ENCODE data around the gene EGFR.

GRCh38 chr7:55147101-55147500, 128.3 kb downstream of the EGFR start:
- TF ChIP-seq CTCF (conservative IDR thresholded peaks at IDR 0.05) (no peak), ZFX (IDR thresholded peaks at IDR 0.05) (no peak)

Measured in C4-2B (cell line).